Esophagus squamous epithelium (tissue), 5 donors: ENCODE results near the gene RPL7A. TPM values are rescaled to one million over a fixed set of nuclear protein-coding genes. Genes with fewer than 3 reads are reported as not detected.

Experiments used
- DNase-seq: peaks from one replicate; lab custom pipeline; 2025; lab: John Stamatoyannopoulos, UW
- H3K27ac ChIP-seq, 4 donors: fragments of 200-600 bp; sonication (generic); one replicate each; pipeline ENCODE4 v1.5.1; 2016 to 2019; ENCODE audit warnings: mild to moderate bottlenecking in 1 of 4
- H3K27me3 ChIP-seq, 4 donors: fragments of 200-600 bp; sonication (generic); 1 replicate in 3 of 4; 2 replicates in 1 of 4; pipeline versions ENCODE4 v1.5.1 to v1.6.0; 2017 to 2021; ENCODE audit warnings: antibody characterized with exemption in 1 of 4
- H3K36me3 ChIP-seq, 3 donors: fragments of 200-600 bp; sonication (generic); one replicate each; pipeline ENCODE4 v1.5.1; 2016 to 2019
- H3K4me1 ChIP-seq, 3 donors: fragments of 200-600 bp; sonication (generic); one replicate each; pipeline ENCODE4 v1.5.1; 2017 to 2019
- H3K4me3 ChIP-seq, 4 donors: fragments of 200-600 bp; sonication (generic); 1 replicate in 3 of 4; 2 replicates in 1 of 4; pipeline ENCODE4 v1.5.1; 2016 to 2019; ENCODE audit warnings: mild to moderate bottlenecking in 2 of 4, moderate library complexity in 1 of 4
- H3K9me3 ChIP-seq, 3 donors: fragments of 200-600 bp; sonication (generic); one replicate each; pipeline ENCODE4 v1.5.1; 2016 to 2019
- CTCF ChIP-seq, 6 experiments: fragments of 450-650 bp in 4 of 6; fragments of 200-600 bp in 2 of 6; sonication (generic) in 2 of 6; IDR thresholded peaks; one replicate each; pipeline ENCODE4 v1.5.1; 2016 to 2019; ENCODE audit warnings: antibody characterized with exemption in 6 of 6, mild to moderate bottlenecking in 4 of 6, moderate library complexity in 4 of 6
- POLR2A ChIP-seq, 4 donors: fragments of 450-650 bp; IDR thresholded peaks; one replicate each; pipeline ENCODE4 v1.6.1; 2017; ENCODE audit warnings: antibody characterized with exemption in 4 of 4, mild to moderate bottlenecking in 4 of 4, moderate library complexity in 3 of 4
- WGBS, 2 donors: methylation state at CpG; one replicate each; pipeline ENCODE4 v1.1.5; 2018; 5-methylcytosine and 5-hydroxymethylcytosine counted together
- intact Hi-C: fragments of 100-400 bp; cut with DNase I; formaldehyde crosslinking; loops from one replicate; pipeline ENCODE4 v1.15.0; 2022
- total RNA-seq, 4 donors: library from RNA; depleted of rRNA; stranded (reverse); fragments of >200 nt; gene quantifications; one replicate each; pipeline ENCODE4 v1.1.0, GENCODE V29; 2016
- donor health status: DM: yes; HTN: yes; CAD: no.

The RPL7A gene
- total RNA-seq, 4 donors from 2014 or later = 1,828 to 2,553 (median 2,363) TPM

DNA sequence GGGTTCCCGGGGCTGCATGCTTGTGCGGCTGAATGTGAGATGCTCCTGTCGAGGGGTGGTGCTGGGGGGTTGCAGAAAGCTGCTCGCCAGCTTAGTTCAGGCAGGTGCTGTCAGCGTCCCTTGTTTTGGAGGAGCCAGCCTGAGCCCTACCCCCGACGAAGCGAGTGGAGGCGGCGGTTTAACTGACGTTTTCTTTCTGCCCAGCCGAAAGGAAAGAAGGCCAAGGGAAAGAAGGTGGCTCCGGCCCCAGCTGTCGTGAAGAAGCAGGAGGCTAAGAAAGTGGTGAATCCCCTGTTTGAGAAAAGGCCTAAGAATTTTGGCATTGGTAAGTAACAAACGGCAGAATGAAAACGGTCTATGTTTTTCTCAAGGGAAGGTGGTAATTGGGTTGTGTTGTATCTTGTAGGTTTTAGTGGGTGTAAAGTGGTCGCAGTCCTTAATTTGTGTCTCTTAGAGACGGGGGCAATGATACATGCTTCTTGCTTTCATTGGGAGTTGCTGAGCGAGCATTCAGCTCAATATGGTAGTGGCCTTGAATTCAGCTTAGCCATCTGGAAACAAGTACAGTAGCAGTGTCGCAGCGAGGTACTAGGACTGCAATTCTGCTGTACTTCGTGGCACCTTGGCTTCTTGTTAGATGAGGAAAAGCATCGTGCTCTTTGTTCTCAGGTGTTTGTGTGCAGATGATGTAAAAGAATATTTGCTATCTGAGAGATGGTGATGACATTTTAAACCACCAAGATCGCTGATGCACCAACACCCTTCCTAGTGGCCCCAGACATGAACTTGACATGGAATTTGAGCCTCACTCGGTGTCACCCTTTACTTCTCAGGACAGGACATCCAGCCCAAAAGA is 928 bp downstream of the RPL7A start:
- WGBS, 2 donors = 11 to 14% methylated on average over 20 to 21 of the region's 25 CpGs
- Histone ChIP-seq H3K27me3 (no peaks in the 10 kb centered on the region), H3K9me3 (no peaks in the 10 kb centered on the region), H3K36me3 (peaks cover 37 to 75% (median 47%) of the 10 kb centered on the region in 3 donors), H3K4me1 (peaks cover 16 to 58% (median 24%) of the 10 kb centered on the region in 3 donors), H3K27ac (peak overlapping the region; percentile 93 to 96 (median 95)), H3K4me3 (peak overlapping the region; percentile 81 to 97 (median 92))
- intact Hi-C loops = no loop called here
- TF ChIP-seq CTCF (IDR thresholded peaks at IDR 0.05) (no peak), POLR2A (IDR thresholded peaks at IDR 0.05) (no peak)
- no peak for DNase-seq

GRCh38 chr9:133349965-133350616 is 2.1 kb downstream of the RPL7A start:
- no peak for DNase-seq
- H3K9me3 ChIP-seq = no peaks in the 10 kb centered on the region
- intact Hi-C loops = no loop called here
- 56 to 59% methylated on average over 15 of the region's 15 CpGs for WGBS, 2 donors
- peaks cover 16 to 67% (median 25%) of the 10 kb centered on the region in 3 donors for H3K4me1 ChIP-seq
- TF ChIP-seq CTCF (IDR thresholded peaks at IDR 0.05) (no peak), POLR2A (IDR thresholded peaks at IDR 0.05) (no peak)
- H3K27me3 ChIP-seq = no peaks in the 10 kb centered on the region
- H3K36me3 ChIP-seq = peaks cover 29 to 72% (median 35%) of the 10 kb centered on the region in 3 donors
- peak overlapping the region in 2 of 4 donors; percentile 95 to 96 for H3K27ac ChIP-seq
- peak overlapping the region in 2 of 4 donors; percentile 90 to 95 for H3K4me3 ChIP-seq

DNA sequence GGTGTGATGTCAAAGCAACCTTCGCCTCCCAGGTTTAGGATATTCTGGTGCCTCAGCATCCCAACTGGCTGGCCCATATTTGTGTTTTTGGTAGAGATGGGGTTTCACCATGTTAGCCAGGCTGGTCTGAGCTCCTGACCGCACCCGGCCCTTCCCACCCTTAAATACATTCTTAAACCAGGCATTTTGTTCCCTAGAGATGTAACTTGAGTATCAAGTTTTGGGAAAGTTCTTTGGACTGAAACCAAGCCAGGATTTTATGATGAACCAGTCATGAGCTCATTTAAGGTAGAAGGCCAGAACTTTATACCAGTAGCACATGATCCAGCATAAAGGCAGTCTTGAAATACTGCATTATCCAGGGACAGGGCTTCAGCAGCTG is 3.5 kb downstream of the RPL7A start:
- no peaks in the 10 kb centered on the region for H3K27me3 ChIP-seq
- DNase-seq = no peak
- H3K27ac ChIP-seq = peak overlapping the region in 2 of 4 donors; percentile 4 to 15
- H3K36me3 ChIP-seq = peaks cover 29 to 60% (median 32%) of the 10 kb centered on the region in 3 donors
- peaks cover 17 to 62% (median 26%) of the 10 kb centered on the region in 3 donors for H3K4me1 ChIP-seq
- H3K4me3 ChIP-seq = no peak overlapping the region
- WGBS, 2 donors = 80 to 100% methylated on average over 1 of the region's 3 CpGs
- H3K9me3 ChIP-seq = no peaks in the 10 kb centered on the region
- intact Hi-C loops = no loop called here
- TF ChIP-seq POLR2A (IDR thresholded peaks at IDR 0.05) = no peak
- no peak for TF ChIP-seq CTCF (IDR thresholded peaks at IDR 0.05)

- no peak overlapping the region for H3K4me3 ChIP-seq
- H3K36me3 ChIP-seq = peaks cover 29 to 60% (median 32%) of the 10 kb centered on the region in 3 donors
- no peak for DNase-seq
- TF ChIP-seq POLR2A (IDR thresholded peaks at IDR 0.05) (no peak), CTCF (IDR thresholded peaks at IDR 0.05) (peak in 5 of 6 experiments; percentile 14 to 67 (median 31))
- no peaks in the 10 kb centered on the region for H3K27me3 ChIP-seq
- WGBS, 2 donors = 64 to 74% methylated on average over 8 to 9 of the region's 14 CpGs
- no peaks in the 10 kb centered on the region for H3K9me3 ChIP-seq
- H3K4me1 ChIP-seq = peaks cover 14 to 62% (median 27%) of the 10 kb centered on the region in 3 donors
- H3K27ac ChIP-seq = peak overlapping the region in 2 of 4 donors; percentile 4 to 15
- intact Hi-C loops = no loop called here
Measured at GRCh38 chr9:133351908-133352634, 4.1 kb downstream of the RPL7A start.
